ENCODE measurements around the gene OTOG.

DNA sequence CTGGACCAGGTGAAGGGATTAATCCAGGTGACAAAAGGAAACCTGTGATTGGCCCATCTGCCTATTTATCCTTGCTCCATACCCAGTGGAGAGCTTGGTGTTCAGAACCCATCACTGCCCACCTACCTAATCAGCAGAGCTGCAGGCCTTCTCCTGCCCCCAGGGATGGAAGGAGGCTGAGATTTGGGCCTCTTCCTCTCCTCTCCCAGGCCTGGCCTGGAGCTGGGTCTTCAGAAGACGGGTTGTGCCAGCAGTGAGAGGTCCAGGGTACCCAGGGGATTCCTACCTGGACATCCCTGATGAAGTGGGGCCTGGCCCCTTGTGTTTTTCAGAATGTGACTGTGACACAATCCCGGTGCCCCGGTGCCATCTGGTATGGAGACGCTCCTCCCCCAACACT is 92.0 kb downstream of the OTOG start:
- TF ChIP-seq EZH2 (IDR thresholded peaks at IDR 0.05; ENCODE audit: low read depth, low read length, severe bottlenecking) (no peak), CHD2 (IDR thresholded peaks at IDR 0.05; ENCODE audit: low read length) (no peak), JUND (IDR thresholded peaks at IDR 0.05; ENCODE audit: low read length) (no peak), SRF (IDR thresholded peaks at IDR 0.05; ENCODE audit: low read depth, low read length) (no peak), MAFK (IDR thresholded peaks at IDR 0.05; ENCODE audit: low read depth, low read length) (no peak), PHF8 (conservative IDR thresholded peaks at IDR 0.05; ENCODE audit: low read depth, low read length) (no peak), CTCF (IDR thresholded peaks at IDR 0.05; ENCODE audit: control extremely low read depth in 1 of 3, insufficient read depth in 1 of 3, low read depth in 1 of 3, low read length in 3 of 3) (no peak), POLR2A (IDR thresholded peaks at IDR 0.05; ENCODE audit: control extremely low read depth in 1 of 2, low read depth in 2 of 2, low read length in 2 of 2) (no peak), TAF1 (IDR thresholded peaks at IDR 0.05; ENCODE audit: low read depth, low read length) (no peak), TBP (IDR thresholded peaks at IDR 0.05; ENCODE audit: low read depth, low read length) (no peak), GABPA (IDR thresholded peaks at IDR 0.05; ENCODE audit: borderline replicate concordance, insufficient read depth, low read length) (no peak), RXRA (IDR thresholded peaks at IDR 0.05; ENCODE audit: insufficient read depth, low read depth, low read length) (no peak)
